ENCODE data around the gene RPS6KA2.

Gene RPS6KA2

DNA sequence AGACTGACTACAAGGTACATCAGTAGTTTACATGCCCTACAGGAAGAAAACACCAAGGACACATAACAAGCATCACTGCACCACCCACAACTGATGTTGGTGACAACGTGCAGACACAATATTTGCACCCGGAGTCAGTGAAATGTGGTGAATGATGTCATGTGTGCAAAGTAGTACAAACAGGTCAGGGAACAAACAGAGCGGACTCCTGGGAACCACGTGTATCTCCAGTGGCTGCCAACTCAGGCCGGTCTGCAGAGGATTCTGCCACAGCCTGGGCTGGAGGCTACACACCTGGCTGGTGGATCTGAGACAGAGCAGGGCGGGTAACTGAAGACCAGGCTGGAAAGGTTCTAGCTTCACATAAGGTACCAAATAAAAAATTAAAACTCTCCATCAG is 28.2 kb upstream of the RPS6KA2 start:
- no peaks in the 10 kb centered on the region for H3K36me3 ChIP-seq (replicated peaks)
- in situ Hi-C loops (cut with HindIII; ENCODE audit: low pct_ligation_motif_present, low sequenced_read_pairs), result no loop called here
- H3K27ac ChIP-seq, result no peak overlapping the region
- DNase-seq, result no peak
- TF ChIP-seq, protein P1, sequence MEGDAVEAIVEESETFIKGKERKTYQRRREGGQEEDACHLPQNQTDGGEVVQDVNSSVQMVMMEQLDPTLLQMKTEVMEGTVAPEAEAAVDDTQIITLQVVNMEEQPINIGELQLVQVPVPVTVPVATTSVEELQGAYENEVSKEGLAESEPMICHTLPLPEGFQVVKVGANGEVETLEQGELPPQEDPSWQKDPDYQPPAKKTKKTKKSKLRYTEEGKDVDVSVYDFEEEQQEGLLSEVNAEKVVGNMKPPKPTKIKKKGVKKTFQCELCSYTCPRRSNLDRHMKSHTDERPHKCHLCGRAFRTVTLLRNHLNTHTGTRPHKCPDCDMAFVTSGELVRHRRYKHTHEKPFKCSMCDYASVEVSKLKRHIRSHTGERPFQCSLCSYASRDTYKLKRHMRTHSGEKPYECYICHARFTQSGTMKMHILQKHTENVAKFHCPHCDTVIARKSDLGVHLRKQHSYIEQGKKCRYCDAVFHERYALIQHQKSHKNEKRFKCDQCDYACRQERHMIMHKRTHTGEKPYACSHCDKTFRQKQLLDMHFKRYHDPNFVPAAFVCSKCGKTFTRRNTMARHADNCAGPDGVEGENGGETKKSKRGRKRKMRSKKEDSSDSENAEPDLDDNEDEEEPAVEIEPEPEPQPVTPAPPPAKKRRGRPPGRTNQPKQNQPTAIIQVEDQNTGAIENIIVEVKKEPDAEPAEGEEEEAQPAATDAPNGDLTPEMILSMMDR (IDR thresholded peaks at IDR 0.05; ENCODE audit: low read depth, low read length, missing control alignments), result no peak
- peaks cover 15% of the 10 kb centered on the region for H3K27me3 ChIP-seq (replicated peaks)
- H3K4me3 ChIP-seq (ENCODE audit: low read depth, low read length), result no peak overlapping the region

- DNase-seq, result no peak
- TF ChIP-seq, protein P1 (IDR thresholded peaks at IDR 0.05; ENCODE audit: low read depth, low read length, missing control alignments), result no peak
- no peaks in the 10 kb centered on the region for H3K36me3 ChIP-seq (replicated peaks)
- H3K27ac ChIP-seq, result no peak overlapping the region
- H3K27me3 ChIP-seq (replicated peaks), result peaks cover 15% of the 10 kb centered on the region
- no peak overlapping the region for H3K4me3 ChIP-seq (ENCODE audit: low read depth, low read length)
- in situ Hi-C loops (cut with HindIII; ENCODE audit: low pct_ligation_motif_present, low sequenced_read_pairs), result no loop called here
Observed at GRCh38 chr6:166654573-166654972, 27.5 kb upstream of the RPS6KA2 start.

GRCh38 chr6:166653639-166653941 is 26.5 kb upstream of the RPS6KA2 start:
- Histone ChIP-seq H3K27me3 (replicated peaks) (peaks cover 15% of the 10 kb centered on the region), H3K36me3 (replicated peaks) (no peaks in the 10 kb centered on the region), H3K4me3 (ENCODE audit: low read depth, low read length) (no peak overlapping the region), H3K27ac (no peak overlapping the region)
- in situ Hi-C loops (cut with HindIII; ENCODE audit: low pct_ligation_motif_present, low sequenced_read_pairs), result no loop called here
- TF ChIP-seq, protein P1 (IDR thresholded peaks at IDR 0.05; ENCODE audit: low read depth, low read length, missing control alignments), result no peak
- DNase-seq, result no peak

GRCh38 chr6:166650824-166651807 is 24.1 kb upstream of the RPS6KA2 start:
- in situ Hi-C loops (cut with HindIII; ENCODE audit: low pct_ligation_motif_present, low sequenced_read_pairs), result no loop called here
- H3K27me3 ChIP-seq (replicated peaks), result peaks cover 11% of the 10 kb centered on the region
- H3K36me3 ChIP-seq (replicated peaks), result no peaks in the 10 kb centered on the region
- H3K27ac ChIP-seq, result no peak overlapping the region
- TF ChIP-seq, protein P1 (IDR thresholded peaks at IDR 0.05; ENCODE audit: low read depth, low read length, missing control alignments), result no peak
- H3K4me3 ChIP-seq (ENCODE audit: low read depth, low read length), result no peak overlapping the region
- no peak for DNase-seq

DNA sequence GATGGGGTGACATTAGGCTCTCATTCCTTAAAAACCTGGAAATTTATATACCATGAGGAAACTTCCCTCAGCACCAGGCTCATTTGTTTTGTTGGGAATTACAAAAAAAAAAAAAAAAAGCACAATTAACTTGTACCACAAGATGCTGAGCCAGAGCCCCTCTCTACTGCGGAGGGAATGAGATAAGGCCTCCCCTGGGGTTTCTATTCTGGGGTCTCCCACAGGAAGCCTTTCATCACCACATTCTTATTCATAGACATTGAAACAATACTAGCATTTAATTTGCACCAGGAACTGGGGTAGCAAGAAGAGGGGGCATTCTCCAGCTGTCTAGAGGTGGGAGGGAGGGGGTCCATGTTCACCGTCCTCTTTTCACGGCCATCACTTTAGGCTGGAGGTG is 23.0 kb upstream of the RPS6KA2 start:
- in situ Hi-C loops (cut with HindIII; ENCODE audit: low pct_ligation_motif_present, low sequenced_read_pairs), result no loop called here
- Histone ChIP-seq H3K4me3 (ENCODE audit: low read depth, low read length) (no peak overlapping the region), H3K36me3 (replicated peaks) (no peaks in the 10 kb centered on the region), H3K27me3 (replicated peaks) (peaks cover 3% of the 10 kb centered on the region), H3K27ac (no peak overlapping the region)
- TF ChIP-seq, protein P1 (IDR thresholded peaks at IDR 0.05; ENCODE audit: low read depth, low read length, missing control alignments), result no peak
- DNase-seq, result no peak

Measured in brain microvascular endothelial cell (primary cell).